Large intestine (tissue), 3 donors: ENCODE data around the gene CNOT6L. TPM values are rescaled to one million over a fixed set of nuclear protein-coding genes. Genes with fewer than 3 reads are reported as not detected.

Experiments used
- DNase-seq, 2 donors: peaks; one replicate each; pipeline versions ENCODE4 v3.0.0 to v3.0.0-alpha.2; 2013
- H3K27ac ChIP-seq: one replicate; pipeline ENCODE4 v1.5.1; 2013; ENCODE audit warnings: low read length
- H3K27me3 ChIP-seq: 2 replicates; pipeline ENCODE4 v1.6.1; 2013; ENCODE audit warnings: low read length; ENCODE audit not compliant: control insufficient read depth, insufficient read depth
- H3K36me3 ChIP-seq: 2 replicates; pipeline ENCODE4 v1.6.1; 2013; ENCODE audit warnings: low read length; ENCODE audit not compliant: control insufficient read depth, insufficient read depth
- H3K4me1 ChIP-seq: one replicate; pipeline ENCODE4 v1.6.1; 2013; ENCODE audit warnings: low read length; ENCODE audit not compliant: control insufficient read depth, insufficient read depth
- H3K4me3 ChIP-seq: one replicate; pipeline ENCODE4 v1.5.1; 2013; ENCODE audit warnings: low read length
- H3K9me3 ChIP-seq: one replicate; pipeline ENCODE4 v1.6.1; 2013; ENCODE audit warnings: mild to moderate bottlenecking, low read depth, low read length, moderate library complexity; ENCODE audit not compliant: control insufficient read depth
- WGBS: methylation state at CpG from one replicate; pipeline ENCODE4 v1.1.5; 2013; ENCODE audit warnings: low lambda C conversion rate; ENCODE audit not compliant: insufficient coverage; 5-methylcytosine and 5-hydroxymethylcytosine counted together
- polyA plus RNA-seq: library from polyadenylated mRNA; unstranded; fragments of 120-200 nt; gene quantifications from one replicate; pipeline ENCODE4 v1.2.1, GENCODE V29; 2013

Gene CNOT6L
- polyA plus RNA-seq, 1 donor, result 29.5 TPM

DNA sequence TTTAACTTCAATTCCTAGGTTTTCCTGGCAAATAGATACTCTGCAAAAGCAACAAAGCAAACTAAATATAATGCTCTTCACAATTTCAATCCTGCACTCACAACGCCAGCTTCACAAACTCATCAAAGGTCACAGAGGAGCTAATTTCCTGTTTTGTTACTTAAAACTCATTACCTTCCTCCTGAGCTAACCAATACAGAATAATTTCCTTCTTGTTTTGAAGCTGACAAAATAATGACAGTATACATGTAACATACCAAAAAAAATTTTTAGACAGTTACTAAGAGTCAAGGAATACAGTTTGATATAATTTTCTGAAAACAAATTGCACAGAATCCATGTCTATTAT lies 17.9 kb downstream of the CNOT6L start:
- no peaks in the 10 kb centered on the region for H3K9me3 ChIP-seq
- no peaks in the 10 kb centered on the region for H3K36me3 ChIP-seq
- H3K27ac ChIP-seq, result no peak overlapping the region
- WGBS, result 88% methylated on average over 1 of the region's 1 CpG
- DNase-seq, result no peak
- no peaks in the 10 kb centered on the region for H3K27me3 ChIP-seq
- H3K4me1 ChIP-seq, result no peaks in the 10 kb centered on the region
- H3K4me3 ChIP-seq, result no peak overlapping the region

GRCh38 chr4:77800483-77801259 lies 18.5 kb downstream of the CNOT6L start:
- Histone ChIP-seq H3K9me3 (no peaks in the 10 kb centered on the region), H3K36me3 (no peaks in the 10 kb centered on the region), H3K4me1 (no peaks in the 10 kb centered on the region), H3K27me3 (no peaks in the 10 kb centered on the region), H3K4me3 (no peak overlapping the region), H3K27ac (no peak overlapping the region)
- no peak for DNase-seq
- no CpG with 5 or more reads among the region's 2 CpGs for WGBS

DNA sequence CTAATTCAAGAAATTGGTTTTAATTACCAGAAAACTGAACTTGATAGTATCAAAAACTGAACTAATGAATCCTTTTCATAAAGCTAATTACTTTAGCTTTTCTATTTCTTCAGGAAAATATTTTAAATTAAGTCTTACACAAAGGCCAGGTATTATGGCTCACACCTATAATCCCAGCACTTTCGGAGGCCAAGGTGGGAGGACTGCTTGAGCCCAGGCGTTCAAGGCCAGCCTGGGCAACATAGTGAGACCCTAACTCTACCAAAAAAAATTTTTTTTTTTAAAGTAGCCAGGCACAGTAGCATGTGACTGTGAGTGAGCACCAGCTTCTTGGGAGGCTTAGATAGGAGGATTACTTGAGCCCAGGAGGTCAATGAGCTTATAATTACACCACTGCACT lies 19.1 kb downstream of the CNOT6L start:
- WGBS, result no CpG with 5 or more reads among the region's 2 CpGs
- Histone ChIP-seq H3K4me1 (no peaks in the 10 kb centered on the region), H3K36me3 (no peaks in the 10 kb centered on the region), H3K9me3 (no peaks in the 10 kb centered on the region), H3K4me3 (no peak overlapping the region), H3K27me3 (no peaks in the 10 kb centered on the region), H3K27ac (no peak overlapping the region)
- no peak for DNase-seq

DNA sequence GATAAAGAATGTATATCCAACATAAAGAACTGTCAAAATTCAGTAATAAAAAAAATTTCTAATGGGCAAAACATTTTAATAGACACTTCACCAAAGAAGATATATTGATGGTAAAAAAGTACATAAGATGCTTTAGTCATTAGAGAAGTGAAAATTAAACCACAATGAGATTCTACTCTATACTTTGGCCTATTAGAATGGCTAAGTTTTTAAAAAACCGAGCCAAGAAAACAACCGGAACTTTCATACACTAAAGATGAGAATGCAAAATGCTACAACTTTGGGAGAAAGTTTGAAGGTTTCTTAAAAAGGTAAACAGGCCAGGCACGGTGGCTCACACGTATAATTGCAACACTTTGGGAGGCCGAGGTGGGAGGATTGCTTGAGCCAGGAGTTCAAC lies 20.8 kb downstream of the CNOT6L start:
- H3K27ac ChIP-seq, result no peak overlapping the region

GRCh38 chr4:77797239-77797638 lies 21.9 kb downstream of the CNOT6L start:
- Histone ChIP-seq H3K9me3 (no peaks in the 10 kb centered on the region), H3K4me1 (no peaks in the 10 kb centered on the region), H3K4me3 (no peak overlapping the region), H3K27me3 (no peaks in the 10 kb centered on the region), H3K36me3 (no peaks in the 10 kb centered on the region), H3K27ac (no peak overlapping the region)
- DNase-seq, result no peak

More for the DNA sequence above, 20.8 kb downstream of the CNOT6L start:
- no peaks in the 10 kb centered on the region for H3K9me3 ChIP-seq
- no peak for DNase-seq
- no peaks in the 10 kb centered on the region for H3K4me1 ChIP-seq
- WGBS, result 95% methylated on average over 3 of the region's 5 CpGs
- H3K27me3 ChIP-seq, result no peaks in the 10 kb centered on the region
- no peak overlapping the region for H3K4me3 ChIP-seq
- no peaks in the 10 kb centered on the region for H3K36me3 ChIP-seq

- H3K4me1 ChIP-seq, result no peaks in the 10 kb centered on the region
- no CpG with 5 or more reads among the region's 1 CpG for WGBS
- no peak for DNase-seq
- no peaks in the 10 kb centered on the region for H3K27me3 ChIP-seq
- no peaks in the 10 kb centered on the region for H3K9me3 ChIP-seq
- H3K36me3 ChIP-seq, result no peaks in the 10 kb centered on the region
- H3K27ac ChIP-seq, result no peak overlapping the region
- H3K4me3 ChIP-seq, result no peak overlapping the region
Observed at GRCh38 chr4:77795326-77795725, 23.8 kb downstream of the CNOT6L start.

- Histone ChIP-seq H3K36me3 (no peaks in the 10 kb centered on the region), H3K4me1 (no peaks in the 10 kb centered on the region), H3K27me3 (no peaks in the 10 kb centered on the region), H3K27ac (no peak overlapping the region), H3K4me3 (no peak overlapping the region), H3K9me3 (no peaks in the 10 kb centered on the region)
- WGBS, result 100% methylated on average over 1 of the region's 1 CpG
- DNase-seq, result no peak
Observed at GRCh38 chr4:77790146-77790545, 29.0 kb downstream of the CNOT6L start.

GRCh38 chr4:77788990-77789389 lies 30.2 kb downstream of the CNOT6L start:
- no peaks in the 10 kb centered on the region for H3K36me3 ChIP-seq
- no peak overlapping the region for H3K27ac ChIP-seq
- H3K4me1 ChIP-seq, result no peaks in the 10 kb centered on the region
- DNase-seq, result no peak
- H3K27me3 ChIP-seq, result no peaks in the 10 kb centered on the region
- no peak overlapping the region for H3K4me3 ChIP-seq
- WGBS, result no CpG with 5 or more reads among the region's 2 CpGs
- H3K9me3 ChIP-seq, result no peaks in the 10 kb centered on the region

GRCh38 chr4:77787969-77788368 lies 31.2 kb downstream of the CNOT6L start:
- H3K9me3 ChIP-seq, result no peaks in the 10 kb centered on the region
- H3K36me3 ChIP-seq, result no peaks in the 10 kb centered on the region
- WGBS, result 100% methylated on average over 2 of the region's 3 CpGs
- H3K27ac ChIP-seq, result no peak overlapping the region
- H3K4me1 ChIP-seq, result peaks cover 4% of the 10 kb centered on the region
- no peaks in the 10 kb centered on the region for H3K27me3 ChIP-seq
- DNase-seq, result no peak
- H3K4me3 ChIP-seq, result no peak overlapping the region

GRCh38 chr4:77785669-77786068 lies 33.5 kb downstream of the CNOT6L start:
- Histone ChIP-seq H3K36me3 (no peaks in the 10 kb centered on the region), H3K4me1 (peaks cover 4% of the 10 kb centered on the region), H3K27ac (no peak overlapping the region), H3K9me3 (no peaks in the 10 kb centered on the region), H3K4me3 (no peak overlapping the region), H3K27me3 (no peaks in the 10 kb centered on the region)
- WGBS, result 90% methylated on average over 2 of the region's 6 CpGs
- DNase-seq, result no peak

GRCh38 chr4:77783895-77784294 lies 35.3 kb downstream of the CNOT6L start:
- Histone ChIP-seq H3K9me3 (no peaks in the 10 kb centered on the region), H3K27ac (peak overlapping the region; percentile 56), H3K27me3 (no peaks in the 10 kb centered on the region), H3K4me3 (no peak overlapping the region), H3K4me1 (peaks cover 4% of the 10 kb centered on the region), H3K36me3 (no peaks in the 10 kb centered on the region)
- WGBS, result 35% methylated on average over 2 of the region's 6 CpGs
- peak; percentile 33 to 73 for DNase-seq
